ELF-1 (cell line): ENCODE results near the gene TMIE.
"Not testable (repeated sequence)": the region's sequence is repeated elsewhere in the genome, so short reads cannot be mapped to it uniquely, and the experiment has no call there.

Source experiments
- DNase-seq: peaks from one replicate; pipeline ENCODE4 v3.0.0-alpha.2; 2016; ENCODE audit warnings: low read depth, low spot score

Gene TMIE

DNA sequence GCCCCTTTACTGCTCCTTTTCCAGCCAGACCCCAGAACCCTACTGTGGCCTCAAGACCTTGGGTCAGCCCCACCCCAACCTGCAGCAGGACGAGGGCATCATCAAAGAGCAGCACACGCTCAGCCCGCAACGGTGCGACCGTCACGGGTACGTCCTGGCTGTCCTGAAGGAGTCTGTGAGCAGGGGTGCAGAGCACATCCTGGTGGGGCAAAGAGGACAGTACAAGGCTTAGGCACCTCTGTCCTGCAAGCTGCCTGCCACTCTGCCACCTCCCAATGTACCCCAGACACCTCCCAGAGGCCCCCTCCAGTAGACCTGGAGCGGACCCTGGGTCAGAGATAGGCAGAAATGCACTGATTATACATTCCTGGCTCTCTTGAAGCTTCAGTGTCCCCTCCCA lies 15.7 kb upstream of the TMIE start:
- DNase-seq = no peak

DNA sequence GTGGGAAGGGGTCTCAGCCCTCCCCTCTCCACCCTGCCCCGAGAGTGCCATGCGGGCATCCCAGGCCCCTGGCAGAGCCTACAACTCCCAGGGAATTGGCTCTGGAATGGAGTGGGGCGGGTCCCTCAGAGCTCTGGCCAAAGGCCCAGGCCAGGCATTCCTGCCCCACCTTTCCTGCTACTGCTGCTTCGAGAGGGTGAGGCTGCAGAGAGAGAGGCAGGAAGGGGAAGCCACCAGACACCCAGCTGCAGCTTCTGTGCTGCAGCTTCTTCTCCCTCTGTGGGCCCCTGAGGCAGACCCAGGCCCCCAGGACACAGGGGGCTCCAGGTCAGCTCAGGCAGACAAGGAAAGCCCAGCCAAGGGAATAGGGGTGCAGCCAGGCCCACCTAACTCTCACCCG lies 10.4 kb upstream of the TMIE start:
- peak; percentile 38 for DNase-seq

DNA sequence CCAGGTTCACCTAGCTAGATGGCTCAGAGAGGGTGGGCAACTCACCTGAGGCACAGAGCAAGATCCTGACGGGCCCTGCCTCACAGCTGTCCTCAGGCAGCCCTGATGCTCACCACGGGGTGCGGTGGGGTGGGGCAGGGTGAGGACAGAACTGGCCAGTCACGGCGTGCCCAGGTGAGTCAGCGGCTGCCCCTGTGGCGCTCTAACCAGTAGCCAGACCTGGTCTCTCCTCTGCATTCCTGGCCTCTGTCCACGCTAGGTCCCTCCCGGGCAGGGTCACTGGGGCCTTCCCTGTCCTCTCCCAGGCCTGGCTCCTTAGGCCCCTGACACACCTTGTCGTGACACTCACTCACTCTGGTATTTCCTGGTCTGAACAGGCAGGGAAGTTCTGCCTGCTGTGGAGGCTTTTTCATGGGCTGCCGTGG lies 8.6 kb upstream of the TMIE start:
- peak; percentile 69 for DNase-seq

DNA sequence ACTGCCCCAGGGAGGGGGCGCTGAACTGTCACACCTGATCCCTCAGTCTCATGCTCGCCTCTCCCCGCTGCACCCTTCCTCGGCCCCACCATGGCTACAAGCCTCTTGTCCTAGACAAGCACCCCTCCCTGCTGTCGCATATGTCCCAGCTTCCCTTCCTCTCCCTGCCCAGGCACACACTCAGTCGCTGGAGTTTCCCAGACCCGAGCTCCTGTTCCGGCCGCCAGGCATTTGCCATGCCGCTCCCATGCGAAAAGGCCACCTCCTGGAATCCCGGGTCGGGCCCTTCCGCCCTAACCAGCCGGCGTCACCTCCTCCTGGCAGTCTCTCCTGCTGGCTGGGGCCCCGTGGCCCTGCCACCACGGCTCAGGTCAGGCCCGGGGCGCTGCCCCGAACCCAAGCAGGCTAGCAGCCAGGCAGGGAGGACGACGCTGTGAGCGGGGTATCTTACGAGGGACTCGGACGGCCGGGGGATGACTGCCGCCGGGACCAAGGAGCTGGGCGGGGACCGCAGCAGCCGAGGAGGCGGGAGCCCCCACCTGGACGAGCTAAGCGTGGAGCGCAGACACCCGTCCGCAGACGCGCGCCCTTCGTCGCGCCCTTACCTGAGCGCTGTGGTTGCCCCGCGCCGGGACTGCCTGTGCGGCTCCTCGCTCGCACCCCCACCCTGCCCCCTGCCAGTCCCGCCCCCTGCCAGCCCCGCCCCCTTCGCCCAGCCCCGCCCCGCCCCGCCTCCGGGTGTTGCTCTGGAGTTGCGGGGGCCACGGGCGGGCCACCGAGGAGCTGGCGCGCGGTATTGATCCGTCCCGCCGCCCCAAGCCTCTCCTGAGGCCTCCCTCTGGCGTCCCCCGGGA lies 7.9 kb upstream of the TMIE start, which contains the start of gene ALS2CL:
ALS2CL (minus strand) TSS at position 642 of the 854 bp plus-strand sequence. CDS start 4,239 bp downstream, outside the sequence.
- peak; percentile 75 for DNase-seq

DNA sequence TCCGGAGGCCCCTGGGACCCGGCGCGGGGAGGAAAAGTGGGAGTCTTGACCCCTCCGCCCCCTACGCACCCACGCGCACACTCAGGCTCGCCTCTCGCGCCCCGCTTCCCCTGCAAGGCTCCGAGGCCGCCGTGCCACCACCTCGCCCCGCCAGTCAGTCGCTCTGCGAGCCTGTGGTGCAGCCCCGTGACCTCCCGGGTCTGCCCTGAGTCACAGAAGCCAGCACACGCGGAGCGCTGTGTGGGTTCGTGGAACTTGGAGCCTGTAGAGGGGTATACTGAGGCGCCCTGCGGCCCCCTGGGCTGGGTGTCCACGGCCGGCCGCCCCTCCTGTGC lies 7.3 kb upstream of the TMIE start:
- DNase-seq = peak; percentile 27

DNA sequence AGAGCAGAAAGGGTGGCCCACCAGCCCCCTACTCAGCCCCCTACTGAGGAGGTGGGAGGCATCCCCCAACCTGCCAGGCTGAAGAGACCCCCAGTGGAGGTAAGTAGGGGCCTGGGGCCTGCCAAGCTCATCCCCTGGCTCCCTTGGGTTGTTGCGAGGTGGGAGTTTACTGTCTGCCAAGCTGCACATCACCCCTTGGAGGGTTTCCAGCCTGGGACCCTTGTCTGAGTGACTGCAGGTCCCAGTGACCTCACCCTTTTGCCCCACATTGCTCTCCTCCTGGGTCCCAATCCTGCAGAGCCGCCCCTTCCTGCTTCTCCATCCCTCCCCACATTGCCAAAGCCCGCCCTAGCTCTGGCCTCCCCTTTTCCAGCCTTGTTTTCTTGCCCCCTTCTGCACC lies 6.7 kb upstream of the TMIE start:
- DNase-seq = no peak

DNA sequence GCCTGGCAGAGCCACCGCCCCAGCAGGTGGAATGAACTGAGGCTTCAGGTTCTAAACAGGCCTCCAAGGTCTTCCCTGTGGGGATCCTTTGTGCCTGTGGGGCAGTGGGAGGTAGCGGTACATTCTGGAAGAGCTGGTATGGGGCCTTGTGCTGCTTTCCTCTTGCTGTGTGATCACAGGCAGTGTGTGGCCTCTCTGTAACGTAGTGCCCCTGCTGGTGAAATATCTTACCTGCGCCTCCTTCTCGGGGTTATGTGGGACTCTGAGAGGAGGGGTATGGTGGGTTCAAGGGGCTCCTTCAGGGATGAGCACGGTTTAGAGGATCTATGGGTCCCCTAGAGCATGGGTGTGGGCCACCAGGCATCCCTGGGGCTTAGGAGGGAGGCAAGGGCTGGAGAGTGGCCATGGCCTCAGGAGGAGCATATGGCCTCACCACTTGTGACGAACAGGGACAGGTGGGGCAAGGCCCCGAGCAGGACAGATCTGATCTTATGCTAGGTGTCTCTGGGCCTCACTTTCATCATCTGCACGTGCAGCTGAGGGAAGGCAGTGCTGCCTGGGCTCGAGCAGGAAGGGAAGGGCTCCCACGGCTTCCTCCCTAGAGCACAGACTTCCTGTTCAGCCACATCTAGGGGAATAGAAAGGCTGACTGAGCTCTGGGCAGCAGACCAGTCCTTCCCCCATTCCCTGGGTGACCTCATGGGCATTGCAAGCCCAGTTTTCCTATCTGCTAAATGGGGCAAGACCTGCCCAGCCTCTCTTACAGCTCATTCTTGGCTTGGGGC lies 5.8 kb upstream of the TMIE start:
- peak; percentile 79 for DNase-seq

DNA sequence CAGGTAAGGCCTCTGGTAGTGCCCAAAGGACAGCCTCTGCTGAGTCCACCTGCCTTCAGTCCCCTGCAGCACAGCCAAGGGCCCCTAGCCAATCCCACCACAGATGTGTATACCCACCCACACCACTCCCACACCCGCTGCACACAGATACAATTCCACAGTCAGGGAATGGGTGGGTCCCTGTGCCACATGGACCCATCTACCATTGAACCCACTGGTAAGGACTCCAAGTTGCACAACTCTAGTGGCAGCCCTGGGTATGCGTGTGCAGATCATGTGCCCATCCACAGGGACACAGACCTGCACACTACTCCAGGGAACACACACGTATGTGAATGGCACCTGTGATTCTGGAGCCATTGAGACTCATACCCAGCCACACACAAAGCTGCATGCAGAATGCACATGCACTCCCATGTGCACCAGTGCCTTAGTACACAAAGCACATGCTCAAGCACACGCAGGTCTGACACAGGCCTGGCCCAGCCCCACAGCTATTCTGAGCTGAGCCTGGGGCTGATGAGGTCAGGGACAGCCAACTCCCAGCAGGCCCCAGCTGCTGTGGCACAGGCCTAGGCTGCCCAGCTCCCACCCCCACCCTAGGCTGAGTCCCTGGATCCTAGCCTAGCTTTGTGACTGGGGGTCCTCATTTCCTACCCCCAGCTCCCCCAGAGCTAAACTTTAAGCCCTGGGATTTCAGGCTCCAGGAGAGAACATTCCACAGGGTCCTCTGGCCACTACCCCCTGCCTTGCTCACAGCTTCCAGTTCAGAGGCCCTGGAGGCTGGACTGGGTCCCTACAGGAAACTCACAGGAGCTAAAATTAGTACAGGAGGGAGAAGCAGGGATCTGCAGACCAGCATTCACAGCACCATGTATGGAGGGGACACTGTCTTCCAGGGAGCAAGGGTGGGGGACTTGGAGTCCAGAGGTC lies 5.0 kb upstream of the TMIE start:
- peak; percentile 40 for DNase-seq

DNA sequence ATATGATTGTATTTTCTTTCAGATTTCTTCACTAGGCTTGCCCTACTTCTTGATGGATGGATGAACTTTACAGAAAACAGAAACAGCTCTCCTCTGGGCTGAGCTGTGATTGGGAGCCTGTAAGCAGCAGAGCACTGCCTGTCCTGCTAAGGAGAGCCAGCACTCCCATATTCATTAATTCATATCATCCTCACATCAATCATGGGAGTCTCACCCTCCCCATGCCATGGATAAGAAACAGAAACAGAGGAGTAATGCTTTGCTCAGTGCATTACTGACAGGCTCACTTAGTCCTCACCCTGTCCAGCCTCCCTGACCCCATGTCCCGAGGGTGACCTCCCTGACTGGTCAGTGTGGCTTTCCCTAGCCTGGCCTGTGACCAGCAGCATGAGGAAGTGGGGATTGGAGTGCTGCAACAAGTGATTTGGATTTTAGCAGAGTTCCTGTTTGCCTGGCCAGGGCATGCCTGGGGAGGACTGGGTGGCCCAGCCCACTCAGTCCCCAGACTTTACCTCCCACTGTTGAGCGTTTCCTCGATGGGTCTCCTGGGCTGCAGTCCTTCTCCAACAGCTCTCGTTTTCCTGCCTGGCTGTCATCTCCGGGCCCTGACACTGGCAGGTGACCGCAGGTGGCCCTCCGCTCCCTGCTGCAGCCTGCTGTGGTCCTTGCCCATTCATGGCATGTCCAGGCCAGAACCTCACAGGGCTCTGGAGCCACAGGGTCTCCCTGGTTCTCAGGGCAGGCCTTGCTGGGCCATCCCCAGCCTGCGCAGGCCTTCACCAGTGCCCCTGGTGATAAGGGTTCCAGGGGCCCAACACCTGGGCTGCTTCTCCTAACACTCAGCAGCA lies 1.3 kb upstream of the TMIE start:
- DNase-seq = no peak

DNA sequence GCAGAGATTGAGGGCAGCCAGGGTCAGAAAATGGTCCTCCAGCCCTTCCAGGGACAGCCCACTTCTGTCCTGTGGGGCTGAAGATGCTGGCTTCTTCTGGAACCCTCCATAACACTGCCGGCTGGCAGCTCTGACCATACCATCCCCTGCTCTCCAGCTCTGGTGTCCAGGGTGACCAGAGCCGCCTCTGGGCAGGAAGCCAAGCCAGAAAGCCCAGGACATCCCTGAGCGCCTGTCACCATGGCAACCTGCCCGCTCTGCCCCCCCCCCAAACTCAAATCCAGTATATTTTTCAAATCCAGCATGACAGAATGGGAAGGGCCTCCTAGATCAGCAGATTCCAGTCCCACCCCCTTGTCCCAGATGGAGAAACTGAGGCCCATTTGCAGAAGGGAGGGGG lies 420 bp upstream of the TMIE start:
- DNase-seq = no peak

DNA sequence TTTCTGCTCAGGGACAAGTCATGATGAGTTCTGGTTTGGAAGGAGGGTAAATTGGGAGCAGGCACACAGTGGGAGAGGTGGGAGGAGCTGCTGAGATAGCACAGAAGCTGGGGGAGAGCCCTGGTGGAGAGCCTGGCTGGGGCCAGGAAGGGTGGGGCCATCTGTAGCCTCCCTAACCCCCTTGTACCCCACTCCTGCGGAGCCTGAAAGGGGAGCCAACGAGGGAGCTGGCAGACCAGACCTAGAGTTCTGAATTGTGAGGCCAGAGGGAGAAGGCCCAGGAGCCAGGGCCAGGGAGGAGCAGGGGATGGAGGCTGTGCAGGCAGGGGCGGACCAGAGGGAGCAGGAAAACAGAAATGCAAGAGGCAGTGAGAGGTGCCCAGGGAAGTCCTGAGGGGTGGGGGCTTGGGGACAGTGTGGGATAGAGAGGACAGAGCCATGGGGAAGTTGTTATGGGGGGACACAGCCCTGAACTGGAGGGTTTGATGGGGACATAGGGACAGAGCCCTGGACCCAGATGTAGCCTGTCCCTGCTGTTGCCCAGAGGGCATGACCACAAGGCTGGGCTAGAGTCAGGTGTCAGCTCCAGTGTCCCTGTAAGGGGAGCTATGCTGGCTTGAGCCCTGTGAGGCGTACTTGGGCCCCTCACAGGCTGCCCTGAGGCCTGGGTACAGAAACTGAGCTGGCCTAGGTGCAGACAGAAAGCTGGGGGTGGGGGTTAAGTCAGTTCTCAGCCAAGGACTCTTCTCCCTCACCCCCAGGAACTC lies 1.2 kb downstream of the TMIE start:
- peak; percentile 26 for DNase-seq

DNA sequence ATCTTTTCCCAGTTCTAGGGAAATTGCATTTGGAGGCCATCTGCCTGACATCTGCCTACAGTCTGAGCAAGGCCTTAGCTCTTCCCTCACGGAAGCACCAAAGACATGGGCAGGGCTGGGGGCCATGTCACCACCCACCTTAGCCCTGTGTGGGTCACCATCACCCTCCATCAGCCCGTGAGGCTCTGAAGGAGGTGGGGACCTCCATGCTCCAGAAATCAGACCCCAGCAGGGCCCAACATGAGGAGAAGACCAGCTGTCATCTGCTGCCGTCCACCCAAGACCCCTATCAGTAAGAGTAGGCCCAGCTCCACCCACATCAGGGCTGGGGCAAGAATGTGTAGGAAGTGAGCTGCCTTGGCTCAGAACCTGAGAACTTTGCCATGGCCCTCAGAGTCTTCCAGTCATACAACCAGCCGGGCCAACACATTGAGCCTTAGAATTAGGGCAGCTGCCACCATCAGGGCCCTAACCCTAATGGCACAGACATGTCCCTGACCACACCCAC lies 1.9 kb downstream of the TMIE start:
- DNase-seq = no peak

DNA sequence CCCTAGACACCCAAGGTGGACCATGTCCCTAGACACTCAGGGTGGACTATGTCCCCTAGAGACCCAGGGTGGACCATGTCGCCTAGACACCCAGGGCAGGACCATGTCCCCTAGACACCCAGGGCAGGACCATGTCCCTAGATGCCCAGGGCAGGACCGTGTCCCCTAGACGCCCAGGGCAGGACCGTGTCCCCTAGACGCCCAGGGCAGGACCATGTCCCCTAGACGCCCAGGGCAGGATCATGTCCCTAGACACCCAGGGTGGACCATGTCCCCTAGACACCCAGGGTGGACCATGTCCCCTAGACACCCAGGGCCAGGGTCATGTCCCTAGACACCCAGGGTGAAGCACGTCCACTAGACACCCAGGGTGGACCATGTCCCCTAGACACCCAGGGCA lies 3.2 kb downstream of the TMIE start:
- not testable (repeated sequence) for DNase-seq

DNA sequence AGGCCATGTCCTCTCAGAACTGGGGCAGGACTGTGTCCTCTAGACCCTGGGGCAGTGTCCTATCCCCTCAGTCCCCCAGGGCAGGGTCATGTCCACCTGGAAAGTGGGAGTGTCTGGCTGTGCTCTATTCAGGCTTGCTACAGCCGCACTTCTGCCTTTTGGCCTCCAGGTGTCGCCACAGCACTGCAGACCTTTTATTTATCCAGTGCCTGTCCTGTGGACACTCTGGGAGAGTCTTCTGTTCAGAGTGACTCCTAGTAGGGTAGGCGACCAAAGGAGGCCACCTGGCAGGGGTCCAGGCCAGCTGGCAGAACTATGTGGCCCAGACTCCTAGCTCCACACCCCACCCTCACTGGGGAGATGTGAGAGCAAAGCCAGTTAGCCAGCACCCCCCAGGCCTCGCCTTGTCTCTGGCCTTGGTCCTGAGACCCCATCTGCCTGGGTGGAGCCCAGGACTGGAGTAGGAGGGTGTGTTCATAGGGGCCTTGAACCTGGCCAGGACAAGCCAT lies 3.9 kb downstream of the TMIE start:
- DNase-seq = peak; percentile 91

DNA sequence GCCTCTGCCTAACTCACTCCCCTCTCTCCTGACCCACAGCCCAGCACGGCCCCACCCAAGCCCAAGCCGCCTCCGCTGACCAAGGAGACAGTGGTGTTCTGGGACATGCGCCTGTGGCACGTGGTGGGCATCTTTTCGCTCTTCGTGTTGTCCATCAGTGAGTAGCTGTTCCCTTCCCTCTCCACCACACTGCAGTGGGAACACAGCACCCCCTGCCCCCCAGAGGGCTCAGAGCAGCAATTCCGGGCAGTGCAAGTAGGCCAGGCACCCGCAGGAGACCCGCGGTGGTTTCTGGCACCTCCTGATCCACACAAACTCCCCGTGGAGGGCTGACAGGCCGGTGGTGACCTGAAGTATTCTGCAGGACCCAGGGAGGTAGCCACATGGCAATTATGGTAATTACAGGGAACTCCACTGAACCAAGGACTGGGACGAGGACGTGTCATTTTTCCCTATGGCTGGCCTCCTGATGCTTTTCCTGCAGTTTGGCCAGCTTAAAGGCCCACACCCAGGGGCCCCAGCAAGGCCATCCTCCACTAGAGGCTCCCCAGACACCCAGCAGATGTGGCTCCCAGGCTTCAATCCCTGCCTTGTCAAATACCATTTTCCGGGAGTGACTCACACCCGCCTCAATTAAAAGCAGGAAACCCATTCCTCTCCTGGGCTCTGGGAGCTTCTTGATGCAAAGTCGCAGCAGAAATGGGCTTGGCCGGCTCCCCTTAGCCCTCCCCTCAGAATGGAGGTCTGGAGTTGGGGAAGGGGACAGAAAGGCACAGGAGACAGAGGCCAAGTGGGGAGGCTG lies 4.8 kb downstream of the TMIE start:
- DNase-seq = peak; percentile 74

DNA sequence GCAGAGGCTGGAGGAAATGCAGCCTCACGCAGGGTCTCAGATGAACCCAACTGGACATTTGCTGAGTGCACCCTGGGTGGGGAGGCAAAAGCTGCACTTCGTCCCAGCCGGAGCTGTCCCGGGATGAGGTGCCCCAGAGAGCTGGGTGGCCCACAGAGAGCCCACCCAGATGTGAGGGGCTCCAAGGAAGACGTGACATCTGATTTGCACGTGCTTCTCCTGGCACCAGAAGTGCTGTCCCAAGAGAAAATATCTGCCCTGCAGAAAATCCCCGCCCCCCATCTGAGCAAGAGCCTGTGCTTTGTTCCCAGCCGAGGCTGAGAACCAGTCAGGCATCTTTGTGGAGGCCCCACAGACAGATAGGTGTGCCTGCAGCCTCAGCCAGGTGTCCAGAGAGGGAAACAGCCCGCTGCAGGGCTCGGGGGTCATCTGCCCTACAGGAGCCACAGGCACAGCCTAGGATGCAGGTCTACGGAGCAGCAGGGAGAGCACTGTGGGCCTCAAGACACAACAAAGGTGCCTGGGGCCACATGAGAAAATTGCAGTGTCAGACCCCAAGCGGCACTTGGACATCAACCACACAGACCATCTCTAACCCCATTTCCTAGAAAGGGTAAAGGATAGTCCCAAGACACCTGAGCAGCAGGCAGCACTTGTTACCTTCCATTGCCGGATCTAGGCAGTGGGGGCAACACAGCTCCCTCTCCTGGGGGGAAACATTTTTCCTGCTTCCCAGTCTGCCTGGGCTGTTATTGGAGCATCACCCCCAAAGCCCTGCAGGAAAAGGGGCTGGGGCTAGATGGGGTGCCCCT lies 5.8 kb downstream of the TMIE start:
- peak; percentile 44 for DNase-seq

DNA sequence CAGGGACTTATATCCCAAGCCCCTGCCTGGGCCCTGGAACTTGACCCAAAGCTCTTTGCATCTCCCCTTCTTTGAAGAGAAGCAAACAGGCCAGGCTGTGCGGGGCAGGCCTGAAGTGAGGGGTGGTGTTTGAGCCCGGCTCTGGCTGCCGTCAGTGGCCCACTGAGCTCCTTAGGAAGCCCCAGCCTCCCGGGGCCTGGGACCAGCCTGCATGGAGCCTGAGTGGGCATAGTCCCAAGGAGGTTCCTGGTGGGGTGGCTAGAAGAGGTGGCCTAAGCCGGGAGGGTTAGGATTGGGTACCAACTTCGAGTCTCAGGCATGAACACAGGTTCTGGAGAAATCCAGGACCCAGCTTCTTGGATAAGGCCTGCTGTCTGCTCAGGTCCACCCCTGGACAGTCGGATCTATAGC lies 6.4 kb downstream of the TMIE start:
- DNase-seq = no peak
